SJSA1 (cell line): Measurements from ENCODE around the gene PI4KA. TPM values are rescaled to one million over a fixed set of nuclear protein-coding genes. Genes with fewer than 3 reads are reported as not detected.
A peak's percentile ranks its signal among the peaks of the same experiment; 100 is the strongest.

ENCODE experiments used
- DNase-seq, 2 experiments: peaks; one replicate each; pipeline ENCODE4 v3.0.0-alpha.2; 2015 to 2020; ENCODE audit warnings: low spot score in 2 of 2, low read depth in 1 of 2
- H3K27ac ChIP-seq: fragments of 250-450 bp; sonication (Bioruptor Pico); 2 replicates; pipeline ENCODE4 v1.5.1; 2020; ENCODE audit warnings: mild to moderate bottlenecking, moderate library complexity
- H3K27me3 ChIP-seq: fragments of 250-450 bp; sonication (Bioruptor Pico); replicated peaks from 2 replicates; pipeline ENCODE4 v1.5.1; 2020; ENCODE audit warnings: mild to moderate bottlenecking, moderate library complexity
- H3K36me3 ChIP-seq: fragments of 250-450 bp; sonication (Bioruptor Pico); 2 replicates; pipeline ENCODE4 v1.5.1; 2020; ENCODE audit warnings: mild to moderate bottlenecking
- H3K4me1 ChIP-seq: fragments of 250-450 bp; sonication (Bioruptor Pico); replicated peaks from 2 replicates; pipeline ENCODE4 v1.6.1; 2021; ENCODE audit warnings: mild to moderate bottlenecking
- H3K4me3 ChIP-seq: fragments of 250-450 bp; sonication (Bioruptor Pico); 2 replicates; pipeline ENCODE4 v1.5.1; 2020; ENCODE audit warnings: mild to moderate bottlenecking
- H3K9me3 ChIP-seq: fragments of 250-450 bp; sonication (Bioruptor Pico); replicated peaks from 2 replicates; pipeline ENCODE4 v1.5.1; 2020; ENCODE audit warnings: mild to moderate bottlenecking
- total RNA-seq: library from RNA; depleted of rRNA; stranded (reverse); fragments of >200 nt; shearing (Covaris generic); gene quantifications from 2 replicates; pipeline ENCODE4 v1.2.3, GENCODE V29; 2014

The PI4KA gene
- total RNA-seq, 1 experiment from 2014 or later, result 29.6 TPM

DNA sequence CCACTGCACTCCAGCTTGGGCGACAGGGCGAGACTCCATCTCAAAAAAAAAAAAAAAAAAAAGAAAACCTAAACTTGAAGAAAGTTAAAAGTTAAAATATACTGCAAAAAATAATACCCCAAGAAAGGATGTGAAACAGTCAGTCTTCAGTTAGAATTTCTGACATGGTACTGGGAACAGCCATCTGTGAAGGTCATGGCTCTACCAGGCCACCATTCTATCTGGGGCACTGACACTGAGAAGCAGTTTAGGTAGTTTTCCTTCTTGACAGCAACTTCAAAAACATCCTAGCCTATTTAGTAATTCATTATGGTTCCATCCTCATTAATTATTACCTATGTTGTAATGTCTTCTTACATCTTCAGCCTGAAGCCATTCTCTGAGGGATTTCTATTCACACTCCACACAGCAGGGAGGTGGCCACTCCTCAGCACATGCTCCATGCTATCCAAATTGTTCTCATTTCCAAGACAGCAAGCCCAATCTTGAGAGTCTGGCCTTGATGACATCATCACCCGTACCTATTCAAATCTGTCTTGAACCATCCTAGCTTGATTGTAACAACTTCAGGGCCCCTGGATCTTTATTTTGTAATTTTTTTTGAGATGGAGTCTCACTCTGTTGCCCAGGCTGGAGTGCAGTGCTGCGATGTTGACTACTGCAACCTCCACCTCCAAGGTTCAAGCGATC lies 46.5 kb downstream of the PI4KA start:
- H3K27me3 ChIP-seq, result no peaks in the 10 kb centered on the region
- no peak for DNase-seq
- no peak overlapping the region for H3K4me3 ChIP-seq
- peaks cover 6% of the 10 kb centered on the region for H3K4me1 ChIP-seq
- no peak overlapping the region for H3K27ac ChIP-seq
- H3K9me3 ChIP-seq, result no peaks in the 10 kb centered on the region
- H3K36me3 ChIP-seq, result peaks cover 43% of the 10 kb centered on the region

DNA sequence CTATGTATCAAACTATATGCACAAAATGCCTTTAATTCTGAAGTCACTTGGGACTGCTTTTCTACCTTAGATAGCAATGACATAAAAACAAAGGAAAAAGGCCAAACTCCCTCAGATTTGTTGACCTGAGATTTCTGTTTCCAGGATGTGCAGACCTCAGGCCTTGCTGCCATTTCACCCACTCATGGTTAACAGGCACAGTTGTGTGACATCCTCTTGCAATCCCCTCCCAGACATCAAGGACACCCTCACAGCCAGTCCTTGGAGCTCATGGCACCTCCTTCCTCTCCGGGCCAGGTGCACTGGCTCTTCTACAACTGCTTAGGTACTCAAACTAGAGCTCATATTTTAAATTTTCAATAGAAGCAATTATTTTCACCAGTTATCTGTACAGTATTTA lies 47.4 kb downstream of the PI4KA start:
- H3K4me3 ChIP-seq, result no peak overlapping the region
- H3K27me3 ChIP-seq, result no peaks in the 10 kb centered on the region
- H3K27ac ChIP-seq, result no peak overlapping the region
- H3K9me3 ChIP-seq, result no peaks in the 10 kb centered on the region
- peaks cover 15% of the 10 kb centered on the region for H3K4me1 ChIP-seq
- no peak for DNase-seq
- peaks cover 46% of the 10 kb centered on the region for H3K36me3 ChIP-seq

DNA sequence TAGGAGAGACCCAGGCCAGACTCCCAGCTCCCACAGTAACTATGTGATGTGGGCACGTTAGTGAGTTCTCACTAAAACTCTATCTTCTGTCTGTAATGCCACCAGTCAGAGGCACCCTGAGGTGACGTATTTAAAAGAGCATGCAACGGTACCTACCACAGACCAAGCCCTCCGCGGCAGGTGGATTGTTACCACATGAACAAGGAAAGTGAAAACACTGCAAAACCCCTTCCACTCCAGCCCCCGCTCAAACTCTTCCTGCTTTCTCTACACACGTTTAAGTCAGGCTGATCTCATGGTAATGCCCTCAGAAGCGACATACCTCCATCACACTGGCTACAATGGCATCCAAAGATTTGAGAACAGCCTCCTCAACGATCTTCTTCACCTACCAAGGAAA lies 48.0 kb downstream of the PI4KA start:
- H3K27me3 ChIP-seq, result no peaks in the 10 kb centered on the region
- no peaks in the 10 kb centered on the region for H3K9me3 ChIP-seq
- peaks cover 20% of the 10 kb centered on the region for H3K4me1 ChIP-seq
- no peak overlapping the region for H3K27ac ChIP-seq
- no peak overlapping the region for H3K4me3 ChIP-seq
- H3K36me3 ChIP-seq, result peaks cover 50% of the 10 kb centered on the region
- no peak for DNase-seq

DNA sequence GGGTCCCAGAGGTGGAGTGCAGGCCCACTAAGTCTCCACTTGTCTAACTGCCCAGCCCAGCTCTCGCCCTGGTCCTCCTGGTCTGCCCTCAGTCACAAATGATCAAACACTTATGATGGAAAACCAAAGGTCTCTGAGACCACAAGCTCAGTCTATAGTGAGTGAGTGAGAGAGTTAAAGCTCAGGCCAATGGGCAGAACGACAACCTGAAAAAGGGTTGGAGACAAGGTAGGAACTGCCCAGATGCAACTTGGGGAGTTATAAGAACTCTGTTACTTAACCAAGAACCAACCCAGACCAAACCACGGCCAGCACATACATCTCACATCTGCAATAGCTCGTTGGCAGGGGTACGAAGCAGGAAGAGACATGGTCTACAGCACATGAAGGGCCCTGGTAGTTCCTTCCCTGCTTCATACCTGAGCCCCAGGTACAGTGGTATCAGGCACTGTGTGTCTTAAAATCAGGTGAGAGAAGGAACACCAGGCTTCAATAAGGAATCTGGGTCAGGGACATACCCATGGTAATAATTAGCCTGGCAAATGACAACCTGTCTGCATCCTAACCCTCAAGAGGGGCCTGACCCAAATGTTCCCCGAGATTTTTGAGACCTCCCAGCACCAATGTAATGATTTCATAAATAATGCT lies 48.9 kb downstream of the PI4KA start:
- no peaks in the 10 kb centered on the region for H3K9me3 ChIP-seq

DNA sequence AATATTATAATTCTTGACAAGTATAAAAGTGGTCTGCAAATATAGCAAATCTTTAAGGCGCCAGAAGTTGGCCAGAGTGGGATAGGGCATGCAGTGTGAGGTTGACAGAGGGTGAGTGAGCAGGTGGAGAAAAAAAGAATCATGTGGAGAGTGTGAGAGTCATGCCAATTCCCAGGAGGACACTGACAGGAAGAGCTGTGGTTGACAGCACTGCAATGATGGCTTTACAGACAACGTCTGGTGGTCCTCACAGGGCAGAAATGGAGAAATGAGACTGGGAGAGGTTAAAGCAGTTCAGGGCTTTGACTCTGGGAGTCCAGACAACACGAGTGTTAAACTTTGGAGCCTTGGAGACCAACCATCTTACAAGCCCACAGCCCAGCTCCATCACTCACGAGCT lies 49.8 kb downstream of the PI4KA start:
- Histone ChIP-seq H3K4me1 (peaks cover 20% of the 10 kb centered on the region), H3K9me3 (no peaks in the 10 kb centered on the region), H3K4me3 (no peak overlapping the region), H3K27ac (no peak overlapping the region), H3K36me3 (peaks cover 60% of the 10 kb centered on the region), H3K27me3 (no peaks in the 10 kb centered on the region)
- DNase-seq, result no peak

More for the DNA sequence above, 48.9 kb downstream of the PI4KA start:
- Histone ChIP-seq H3K4me1 (peaks cover 20% of the 10 kb centered on the region), H3K27me3 (no peaks in the 10 kb centered on the region), H3K27ac (no peak overlapping the region), H3K4me3 (no peak overlapping the region), H3K36me3 (peaks cover 58% of the 10 kb centered on the region)
- no peak for DNase-seq

DNA sequence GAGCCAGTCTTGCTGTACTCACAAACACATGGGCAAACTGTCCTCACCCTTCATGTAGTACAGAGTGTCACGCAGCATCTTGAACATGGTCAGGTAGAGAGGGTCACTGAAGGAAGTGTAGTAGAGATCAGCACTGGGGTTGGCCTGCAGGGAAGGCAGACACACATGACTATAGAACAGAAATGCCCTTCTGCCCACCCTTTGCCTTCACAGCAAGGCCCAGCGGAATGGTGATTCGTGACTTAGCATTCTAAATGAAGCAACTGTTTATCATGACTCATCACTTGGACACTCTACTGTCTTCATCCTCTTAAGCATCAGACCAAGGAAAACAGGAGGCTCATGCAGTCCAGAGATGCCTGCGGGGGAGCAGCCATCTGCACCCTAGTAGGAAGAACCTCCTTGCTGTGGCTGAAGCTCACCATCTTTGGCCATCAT lies 51.3 kb downstream of the PI4KA start:
- H3K36me3 ChIP-seq, result peaks cover 66% of the 10 kb centered on the region
- peak overlapping the region; percentile 43; the same call in 1 of the 2 replicates for H3K27ac ChIP-seq
- peaks cover 20% of the 10 kb centered on the region for H3K4me1 ChIP-seq
- no peaks in the 10 kb centered on the region for H3K27me3 ChIP-seq
- H3K4me3 ChIP-seq, result no peak overlapping the region
- DNase-seq, result peak; percentile 77 to 79
- H3K9me3 ChIP-seq, result no peaks in the 10 kb centered on the region

DNA sequence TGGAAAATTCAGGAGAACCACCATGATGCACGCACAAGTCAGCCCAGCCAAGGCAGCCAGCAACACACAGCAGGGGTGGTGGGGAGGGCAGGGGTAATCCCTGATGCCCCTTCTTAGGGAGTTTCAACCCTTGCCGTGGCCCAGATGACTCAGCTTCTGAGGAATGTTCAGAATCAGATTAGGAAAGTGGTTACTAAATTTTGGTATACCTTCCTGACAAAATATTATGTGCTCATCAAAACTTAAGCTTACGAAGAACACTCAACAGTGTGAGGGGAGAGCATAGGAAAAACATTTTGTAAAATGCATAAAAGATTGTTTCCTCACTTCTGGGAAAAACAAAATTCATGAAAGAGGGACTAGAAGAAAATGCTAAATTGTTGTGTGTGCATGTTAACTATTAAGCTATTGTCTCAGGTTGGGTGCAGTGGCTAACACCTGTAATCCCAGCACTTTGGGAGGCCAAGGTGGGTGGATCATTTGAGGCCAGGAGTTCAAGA lies 52.6 kb downstream of the PI4KA start:
- peak; percentile 27 to 53 for DNase-seq
- Histone ChIP-seq H3K27ac (peak overlapping the region; percentile 14; the same call in 1 of the 2 replicates), H3K4me1 (peaks cover 20% of the 10 kb centered on the region), H3K36me3 (peaks cover 75% of the 10 kb centered on the region), H3K27me3 (no peaks in the 10 kb centered on the region), H3K9me3 (no peaks in the 10 kb centered on the region), H3K4me3 (no peak overlapping the region)

DNA sequence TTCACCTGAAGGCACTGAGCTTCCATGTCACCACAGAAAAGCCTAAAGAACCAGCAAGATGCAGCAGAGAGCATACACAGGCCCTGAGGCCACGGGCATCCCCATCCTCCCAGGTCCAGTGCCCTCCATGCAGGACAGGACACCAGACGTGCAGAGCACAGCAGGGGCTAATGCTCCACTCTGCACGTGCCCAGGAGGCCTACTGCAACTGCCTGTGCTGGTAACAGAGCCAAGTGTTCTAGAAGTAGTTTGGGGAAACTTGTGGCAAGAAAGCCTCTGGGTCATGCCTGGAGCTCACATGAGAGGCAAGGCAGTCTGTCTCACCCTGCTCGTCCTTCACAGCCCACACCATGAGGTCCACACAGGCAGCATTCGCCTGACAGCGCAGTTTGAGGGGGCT lies 54.0 kb downstream of the PI4KA start:
- Histone ChIP-seq H3K9me3 (no peaks in the 10 kb centered on the region), H3K36me3 (peaks cover 80% of the 10 kb centered on the region)

DNA sequence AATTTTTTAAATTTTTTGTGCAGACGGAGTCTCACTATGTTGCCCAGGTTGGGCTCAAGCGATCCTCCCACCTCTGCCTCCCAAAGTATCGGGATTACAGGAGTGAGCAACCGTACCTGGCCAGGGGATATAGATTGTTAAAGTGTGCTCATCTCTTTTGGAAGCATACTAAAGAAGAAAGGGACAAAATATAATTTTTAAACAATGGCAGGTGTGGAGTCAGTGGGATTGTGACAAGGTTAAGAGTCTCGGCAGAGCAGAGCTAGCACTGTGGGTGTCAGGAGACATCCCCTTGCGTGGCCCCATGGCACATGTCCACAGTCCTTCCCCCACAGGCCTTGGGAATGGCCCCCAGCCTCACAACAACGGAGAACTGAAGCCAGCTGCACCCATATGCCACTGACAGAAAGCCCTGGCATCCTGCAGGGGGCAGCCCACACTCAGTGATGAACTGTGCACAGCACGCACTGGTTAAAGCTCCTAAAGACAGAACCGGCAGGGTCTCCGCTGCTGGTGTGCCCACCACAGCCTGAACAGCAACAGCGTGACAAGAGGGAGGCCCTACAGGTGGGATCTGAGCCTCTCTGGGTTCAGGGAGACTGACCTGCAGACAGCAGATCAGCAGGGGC lies 54.8 kb downstream of the PI4KA start:
- Histone ChIP-seq H3K27me3 (no peaks in the 10 kb centered on the region), H3K9me3 (no peaks in the 10 kb centered on the region), H3K36me3 (peaks cover 82% of the 10 kb centered on the region), H3K4me1 (peaks cover 20% of the 10 kb centered on the region), H3K27ac (no peak overlapping the region), H3K4me3 (no peak overlapping the region)
- DNase-seq, result no peak

More for the DNA sequence above, 54.0 kb downstream of the PI4KA start:
- H3K27me3 ChIP-seq, result no peaks in the 10 kb centered on the region
- no peak overlapping the region for H3K4me3 ChIP-seq
- peaks cover 20% of the 10 kb centered on the region for H3K4me1 ChIP-seq
- DNase-seq, result no peak
- H3K27ac ChIP-seq, result no peak overlapping the region

DNA sequence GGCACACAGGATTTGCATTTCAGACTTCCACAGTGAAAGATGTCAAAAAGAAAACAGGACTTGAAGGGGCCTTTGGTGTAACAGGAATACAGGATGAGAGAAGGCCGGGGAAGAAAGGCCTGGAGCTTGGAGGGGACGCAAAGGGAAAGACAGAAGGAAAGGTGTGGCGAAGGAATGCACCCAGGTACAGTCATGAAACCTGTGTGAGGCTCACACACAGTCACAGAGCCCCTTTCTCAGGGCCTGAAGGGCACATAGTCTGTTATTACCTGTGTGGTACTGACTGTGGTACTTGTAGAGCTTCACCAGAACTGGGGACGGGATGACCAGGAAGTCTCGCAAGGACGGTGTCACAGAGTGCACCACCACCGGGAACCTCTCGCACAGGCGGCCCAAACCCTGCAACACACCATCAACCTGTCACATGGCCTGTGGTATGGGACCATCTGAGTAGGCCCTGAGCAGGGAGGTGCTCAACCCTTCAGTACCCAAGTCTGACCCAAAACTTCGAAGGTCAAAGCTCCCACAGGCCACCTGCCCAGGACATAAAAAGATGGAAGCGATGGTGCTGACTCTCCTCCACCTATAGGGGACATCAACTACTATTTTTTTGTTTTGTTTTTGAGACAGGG lies 55.6 kb downstream of the PI4KA start:
- Histone ChIP-seq H3K4me1 (peaks cover 20% of the 10 kb centered on the region), H3K27me3 (no peaks in the 10 kb centered on the region), H3K27ac (no peak overlapping the region), H3K9me3 (no peaks in the 10 kb centered on the region), H3K36me3 (peaks cover 88% of the 10 kb centered on the region), H3K4me3 (no peak overlapping the region)
- no peak for DNase-seq

DNA sequence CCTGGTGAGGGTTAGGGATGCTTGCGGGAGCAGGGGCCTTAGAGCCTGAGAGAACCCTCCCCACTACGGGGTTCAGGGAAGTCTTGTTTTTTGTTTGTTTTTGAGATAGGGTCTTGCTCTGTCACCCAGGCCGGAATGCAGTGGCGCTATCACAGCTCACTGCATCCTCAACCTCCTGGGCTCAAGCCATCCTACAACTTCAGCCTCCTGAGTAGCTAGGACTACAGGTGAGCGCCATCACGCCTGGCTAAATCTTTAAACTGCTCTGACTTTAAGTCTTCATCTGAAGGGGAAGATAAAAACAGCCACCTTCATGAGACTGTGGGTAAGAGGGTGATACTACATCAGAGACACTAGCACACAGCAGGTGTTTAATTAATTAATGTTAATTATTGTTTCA lies 56.2 kb downstream of the PI4KA start:
- no peak for DNase-seq

DNA sequence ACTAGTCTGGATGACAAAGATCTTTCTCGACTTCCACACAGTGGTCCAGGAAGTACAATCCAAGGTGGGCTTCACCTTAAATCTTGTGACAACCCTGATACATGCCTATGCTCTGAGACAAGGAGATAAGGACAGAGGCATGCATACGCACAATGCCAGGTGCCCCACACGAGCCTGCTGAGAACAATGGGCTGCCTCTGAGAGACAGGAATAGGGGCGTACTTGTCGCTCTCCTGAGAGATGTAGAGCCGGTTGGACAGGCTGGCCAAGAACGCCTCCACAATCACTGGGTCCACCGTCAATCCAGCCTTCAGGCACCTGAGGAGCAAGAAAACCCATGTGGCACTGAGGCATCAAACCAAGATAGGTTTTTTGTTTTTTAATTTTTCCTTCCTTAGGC lies 59.2 kb downstream of the PI4KA start:
- Histone ChIP-seq H3K4me3 (no peak overlapping the region), H3K9me3 (no peaks in the 10 kb centered on the region), H3K36me3 (peaks cover 86% of the 10 kb centered on the region), H3K4me1 (peaks cover under 1% of the 10 kb centered on the region; the same call in 1 of the 2 replicates), H3K27me3 (no peaks in the 10 kb centered on the region), H3K27ac (no peak overlapping the region)
- no peak for DNase-seq

More for the DNA sequence above, 56.2 kb downstream of the PI4KA start:
- Histone ChIP-seq H3K36me3 (peaks cover 92% of the 10 kb centered on the region), H3K27me3 (no peaks in the 10 kb centered on the region), H3K27ac (no peak overlapping the region), H3K4me1 (peaks cover 18% of the 10 kb centered on the region), H3K9me3 (no peaks in the 10 kb centered on the region), H3K4me3 (no peak overlapping the region)

DNA sequence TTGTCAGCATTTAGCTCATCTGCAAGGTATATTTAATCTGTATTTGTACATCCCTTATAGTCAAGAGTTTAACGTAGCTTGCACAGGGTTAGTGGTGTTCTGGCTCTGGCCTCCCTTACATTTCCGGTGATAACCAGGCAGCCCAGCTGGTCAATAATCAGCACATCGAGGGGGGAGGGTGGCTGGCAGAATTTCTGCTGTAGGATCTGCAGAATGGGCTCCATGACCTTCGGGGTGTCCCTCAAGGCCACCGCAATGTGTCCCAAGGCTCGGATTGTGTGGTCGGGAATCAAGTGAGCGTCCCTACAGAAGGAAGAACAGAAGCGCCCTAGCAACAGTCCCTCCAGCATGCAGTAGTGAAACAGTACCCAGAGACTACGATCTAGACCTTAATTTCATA lies 59.6 kb downstream of the PI4KA start:
- DNase-seq, result no peak
- Histone ChIP-seq H3K9me3 (no peaks in the 10 kb centered on the region), H3K27me3 (no peaks in the 10 kb centered on the region), H3K4me1 (peaks cover 5% of the 10 kb centered on the region), H3K4me3 (no peak overlapping the region), H3K27ac (no peak overlapping the region), H3K36me3 (peaks cover 84% of the 10 kb centered on the region)
